GM12878 (cell line): Measurements from ENCODE around the gene NDOR1. TPM values are rescaled to one million over a fixed set of nuclear protein-coding genes. Genes with fewer than 3 reads are reported as not detected.

Experiments
- ATAC-seq: fragments of 200-7000 bp; cut with Tn5 transposase; 3 replicates; pipeline ENCODE4 v1.9.1; 2020; ENCODE audit warnings: mild to moderate bottlenecking, moderate library complexity
- BruUV-seq: library from RNA; stranded (reverse); fragments of 400-500 nt; replicated peaks from 2 replicates; lab custom pipeline; 2021; lab: Mats Ljungman, UMichigan
- CTCF ChIA-PET: fragments of 300-600 bp; sonication (Branson Sonifier 250); formaldehyde crosslinking; extraction: SDS; loops from one replicate; lab custom pipeline; 2021; ENCODE audit warnings: inconsistent platforms; lab: Yijun Ruan, JAX
- POLR2A ChIA-PET: fragments of 350-600 bp; formaldehyde crosslinking; extraction: SDS; loops from one replicate; lab custom pipeline; 2021; ENCODE audit warnings: inconsistent platforms; lab: Charles Lee
- RAD21 ChIA-PET: fragments of 300-600 bp; sonication (Branson Sonifier 250); formaldehyde crosslinking; loops from one replicate; lab custom pipeline; 2023; ENCODE audit warnings: antibody characterized with exemption; ENCODE audit not compliant: unreplicated experiment; lab: Charles Lee
- SMC1A ChIA-PET: fragments of 300-600 bp; sonication (Branson Sonifier 250); formaldehyde crosslinking; loops from one replicate; lab custom pipeline; 2023; ENCODE audit not compliant: unreplicated experiment, uncharacterized antibody; lab: Charles Lee
- DNase-seq: peaks from one replicate; pipeline ENCODE4 v3.0.0-alpha.2; 2011; ENCODE audit warnings: low read depth, low spot score
- FAIRE-seq: peaks from 3 replicates; lab custom pipeline; 2011; peaks lifted over from hg19 to GRCh38; lab: Jason Lieb, UNC
- H2AFZ ChIP-seq: 2 replicates; pipeline ENCODE4 v1.6.0; 2011; ENCODE audit warnings: low read depth, low read length, control low read depth; ENCODE audit not compliant: control insufficient read depth
- H3K27ac ChIP-seq: 2 replicates; pipeline ENCODE4 v1.5.1; 2011; ENCODE audit warnings: control low read depth; ENCODE audit not compliant: control insufficient read depth, insufficient read depth
- H3K27me3 ChIP-seq, 2 experiments: replicated peaks in 1 of 2; 2 replicates each; pipeline versions ENCODE4 v1.6.0 to v1.6.1; 2011; ENCODE audit warnings: low read length in 1 of 2; ENCODE audit not compliant: control insufficient read depth in 2 of 2, insufficient read depth in 2 of 2
- H3K36me3 ChIP-seq, 2 experiments: 2 replicates each; pipeline ENCODE4 v1.5.1; 2011; ENCODE audit warnings: low read length in 1 of 2; ENCODE audit not compliant: control insufficient read depth in 2 of 2, insufficient read depth in 2 of 2
- H3K4me1 ChIP-seq: 2 replicates; pipeline ENCODE4 v1.6.1; 2011; ENCODE audit warnings: mild to moderate bottlenecking, low read length, moderate library complexity, mixed read lengths; ENCODE audit not compliant: control insufficient read depth, insufficient read depth
- H3K4me2 ChIP-seq: 2 replicates; pipeline ENCODE4 v1.6.0; 2011; ENCODE audit warnings: control low read depth; ENCODE audit not compliant: control insufficient read depth, insufficient read depth
- H3K4me3 ChIP-seq: fragments of 200-600 bp; sonication (generic); 2 replicates; pipeline ENCODE4 v1.5.1; 2016
- H3K79me2 ChIP-seq: 2 replicates; pipeline ENCODE4 v1.6.0; 2011; ENCODE audit warnings: low read length; ENCODE audit not compliant: control insufficient read depth, insufficient read depth
- H3K9ac ChIP-seq: 2 replicates; pipeline ENCODE4 v1.8.0; 2011; ENCODE audit warnings: low read length, control low read depth, mixed read lengths; ENCODE audit not compliant: control insufficient read depth, insufficient read depth
- H3K9me3 ChIP-seq: replicated peaks from 3 replicates; pipeline ENCODE4 v1.5.1; 2011; ENCODE audit warnings: mild to moderate bottlenecking, low read length; ENCODE audit not compliant: control insufficient read depth, insufficient read depth
- H4K20me1 ChIP-seq: 2 replicates; pipeline ENCODE4 v1.6.0; 2011; ENCODE audit not compliant: control insufficient read depth, insufficient read depth
- ATF7 ChIP-seq: fragments of 450-650 bp; IDR thresholded peaks from 2 replicates; pipeline ENCODE4 v1.6.1; 2016; ENCODE audit warnings: low read depth, mild to moderate bottlenecking
- KAT2A ChIP-seq: conservative IDR thresholded peaks from 2 replicates; pipeline ENCODE4 v1.6.1; 2011; ENCODE audit warnings: low read depth, low read length; ENCODE audit not compliant: control insufficient read depth
- RCOR1 ChIP-seq: conservative IDR thresholded peaks from 2 replicates; pipeline ENCODE4 v1.6.1; 2012; ENCODE audit warnings: low read depth, low read length, improper control_type of control experiment
- SP1 ChIP-seq: IDR thresholded peaks from one replicate; pipeline ENCODE4 v1.6.1; 2011; ENCODE audit warnings: low read depth, low read length
- SRF ChIP-seq, 2 experiments: IDR thresholded peaks; 2 replicates each; pipeline ENCODE4 v1.6.1; 2011; ENCODE audit warnings: low read depth in 2 of 2, low read length in 2 of 2, mild to moderate bottlenecking in 1 of 2, moderate library complexity in 1 of 2
- TCF3 ChIP-seq: IDR thresholded peaks from 2 replicates; pipeline ENCODE4 v1.6.1; 2012; ENCODE audit warnings: low read depth, mild to moderate bottlenecking, low read length, borderline replicate concordance; ENCODE audit not compliant: insufficient read depth
- WGBS: methylation state at CpG from one replicate; pipeline ENCODE4 v1.1.6; 2016; ENCODE audit warnings: low lambda C conversion rate; ENCODE audit not compliant: insufficient replicate concordance, insufficient coverage; ENCODE audit errors: missing lambda C conversion rate; 5-methylcytosine and 5-hydroxymethylcytosine counted together
- in situ Hi-C: fragments of 300-500 bp; cut with MboI; formaldehyde crosslinking; loops from 9 replicates; pipeline ENCODE4 v1.14.3; 2018; ENCODE audit warnings: mixed read lengths
- intact Hi-C: fragments of 100-400 bp; cut with micrococcal nuclease; formaldehyde crosslinking; loops from one replicate; pipeline ENCODE4 v1.14.2; 2022; ENCODE audit not compliant: unreplicated experiment
- polyA plus RNA-seq, 11 experiments: library from polyadenylated mRNA; depleted of rRNA in 4 of 11; unstranded in 6 of 11; stranded (reverse) in 5 of 11; fragments of >200 nt; fragmentation: Nextera tagmentation in 4 of 11; fragmentation: Illumina TruSeq in 1 of 11; extraction: Ambion mirVana in 4 of 11; extraction: Trizol in 1 of 11; gene quantifications; 1 replicate in 1 of 11; 2 replicates in 10 of 11; pipeline versions ENCODE4 v1.2.1 to v1.2.3, GENCODE V29; 2011 to 2016; ENCODE audit warnings: inconsistent platforms in 2 of 11, missing spikeins in 2 of 11, low read depth in 1 of 11
- total RNA-seq, 4 experiments: library from RNA; depleted of rRNA in 3 of 4; stranded (reverse); fragments of >200 nt in 3 of 4; fragmentation: Illumina TruSeq in 1 of 4; extraction: Trizol in 1 of 4; gene quantifications; 2 replicates each; pipeline versions ENCODE4 v1.2.1 to v1.2.3, GENCODE V29; 2013 to 2021
- TF ChIP-seq, protein P1 (sequence below): fragments of 450-650 bp; formaldehyde crosslinking; IDR thresholded peaks from 2 replicates; pipeline ENCODE4 v1.4.0; 2022; ENCODE audit warnings: mild to moderate bottlenecking, moderate library complexity
- TF ChIP-seq, protein P2 (sequence below): fragments of 450-650 bp; IDR thresholded peaks from 2 replicates; pipeline ENCODE4 v1.6.1; 2017; ENCODE audit warnings: low read depth, mild to moderate bottlenecking, moderate library complexity
- TF ChIP-seq, protein P3 (sequence below): fragments of 450-650 bp; formaldehyde crosslinking; IDR thresholded peaks from 2 replicates; pipeline ENCODE4 v1.4.0; 2020; ENCODE audit warnings: mild to moderate bottlenecking, moderate library complexity

NDOR1 gene
- total and polyA plus RNA-seq, 10 of the 15 experiments (the other 5 are each of a cell fraction or from before 2014, with no cell fraction given) = 0.04 to 32.9 (median 11.1) TPM

DNA sequence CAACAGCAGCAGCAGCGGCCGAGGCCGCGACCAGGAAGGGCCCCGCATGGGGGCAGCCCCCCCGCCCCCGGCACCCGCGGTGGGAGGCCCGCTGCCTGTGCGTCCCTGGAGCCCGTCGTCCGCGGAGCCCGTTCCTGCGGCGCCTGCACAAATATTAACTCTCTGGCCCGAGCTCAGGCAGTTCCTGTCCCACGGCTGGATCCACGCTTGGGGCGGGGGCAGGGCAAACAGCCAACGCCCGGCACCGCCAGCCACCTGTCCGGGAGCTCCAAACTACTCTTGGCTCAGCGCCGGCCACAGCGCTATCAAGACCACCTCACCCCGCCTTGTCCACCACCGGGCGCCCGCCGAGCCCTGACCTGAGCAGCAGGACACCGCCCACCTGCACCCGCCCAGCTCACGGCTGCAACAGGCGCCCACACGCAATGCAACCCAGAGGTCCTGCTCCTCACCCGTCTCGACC lies 35.6 kb upstream of the NDOR1 start, which contains the start of gene LRRC26:
LRRC26 (minus strand) TSS at position 156 of the 463 bp plus-strand sequence; CDS start at position 48, 108 bp downstream.
- no peak for DNase-seq
- H3K36me3 ChIP-seq = no peaks in the 10 kb centered on the region
- CTCF ChIA-PET = interaction anchor here (1.1 kb wide), 1 partner anchor 58 kb away, joined by 5 read pairs; the partner anchor contains the start of gene RNF224
- intact Hi-C loops = no loop called here
- no TSS peak for BruUV-seq
- in situ Hi-C loops = no loop called here
- H3K79me2 ChIP-seq = no peaks in the 10 kb centered on the region
- no peaks in the 10 kb centered on the region for H3K9me3 ChIP-seq
- peaks cover 0 to 8% of the 10 kb centered on the region in 2 experiments; a peak in 3 of 4 replicates for H3K27me3 ChIP-seq
- H2AFZ ChIP-seq = peak within 1 kb of the TSS; percentile 60
- WGBS = 7% methylated on average over 18 of the region's 41 CpGs
- no peak within 1 kb of the TSS for H3K9ac ChIP-seq
- no peaks in the 10 kb centered on the region for H4K20me1 ChIP-seq
- H3K4me2 ChIP-seq = peak within 1 kb of the TSS; percentile 82
- H3K4me1 ChIP-seq = peaks cover 8% of the 10 kb centered on the region; the same call in 1 of the 2 replicates
- ATAC-seq = no peak; the same call in 2 of the 3 replicates
- SMC1A ChIA-PET = interaction anchor here (2.7 kb wide), 1 partner anchor 19 kb away, joined by 8 read pairs; no protein-coding TSS in a partner anchor
- RAD21 ChIA-PET = interaction anchor here (0.5 to 3.0 kb wide), 2 partner anchors 20 to 42 kb away, joined by 3 to 14 read pairs; no protein-coding TSS in a partner anchor
- POLR2A ChIA-PET = interaction anchor here (0.5 to 4.4 kb wide), 8 partner anchors 12 to 53 kb away, joined by 3 to 37 read pairs (median 6); partner anchors contain the start of genes ANAPC2, SSNA1 and TPRN
- FAIRE-seq = no peak
- H3K4me3 ChIP-seq = peak within 1 kb of the TSS; percentile 53; the same call in 1 of the 2 replicates
- H3K27ac ChIP-seq = no peak within 1 kb of the TSS
- TF ChIP-seq SRF (IDR thresholded peaks at IDR 0.05; ENCODE audit: low read depth in 2 of 2, low read length in 2 of 2) = no peak
- TF ChIP-seq, protein P1, sequence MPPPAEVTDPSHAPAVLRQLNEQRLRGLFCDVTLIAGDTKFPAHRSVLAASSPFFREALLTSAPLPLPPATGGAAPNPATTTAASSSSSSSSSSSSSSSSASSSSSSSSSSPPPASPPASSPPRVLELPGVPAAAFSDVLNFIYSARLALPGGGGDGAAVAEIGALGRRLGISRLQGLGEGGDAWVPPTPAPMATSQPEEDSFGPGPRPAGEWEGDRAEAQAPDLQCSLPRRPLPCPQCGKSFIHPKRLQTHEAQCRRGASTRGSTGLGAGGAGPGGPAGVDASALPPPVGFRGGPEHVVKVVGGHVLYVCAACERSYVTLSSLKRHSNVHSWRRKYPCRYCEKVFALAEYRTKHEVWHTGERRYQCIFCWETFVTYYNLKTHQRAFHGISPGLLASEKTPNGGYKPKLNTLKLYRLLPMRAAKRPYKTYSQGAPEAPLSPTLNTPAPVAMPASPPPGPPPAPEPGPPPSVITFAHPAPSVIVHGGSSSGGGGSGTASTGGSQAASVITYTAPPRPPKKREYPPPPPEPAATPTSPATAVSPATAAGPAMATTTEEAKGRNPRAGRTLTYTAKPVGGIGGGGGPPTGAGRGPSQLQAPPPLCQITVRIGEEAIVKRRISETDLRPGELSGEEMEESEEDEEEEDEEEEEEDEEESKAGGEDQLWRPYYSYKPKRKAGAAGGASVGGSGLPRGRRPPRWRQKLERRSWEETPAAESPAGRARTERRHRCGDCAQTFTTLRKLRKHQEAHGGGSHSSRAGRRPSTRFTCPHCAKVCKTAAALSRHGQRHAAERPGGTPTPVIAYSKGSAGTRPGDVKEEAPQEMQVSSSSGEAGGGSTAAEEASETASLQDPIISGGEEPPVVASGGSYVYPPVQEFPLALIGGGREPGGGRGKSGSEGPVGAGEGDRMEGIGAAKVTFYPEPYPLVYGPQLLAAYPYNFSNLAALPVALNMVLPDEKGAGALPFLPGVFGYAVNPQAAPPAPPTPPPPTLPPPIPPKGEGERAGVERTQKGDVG = no peak
- TF ChIP-seq, protein P2, sequence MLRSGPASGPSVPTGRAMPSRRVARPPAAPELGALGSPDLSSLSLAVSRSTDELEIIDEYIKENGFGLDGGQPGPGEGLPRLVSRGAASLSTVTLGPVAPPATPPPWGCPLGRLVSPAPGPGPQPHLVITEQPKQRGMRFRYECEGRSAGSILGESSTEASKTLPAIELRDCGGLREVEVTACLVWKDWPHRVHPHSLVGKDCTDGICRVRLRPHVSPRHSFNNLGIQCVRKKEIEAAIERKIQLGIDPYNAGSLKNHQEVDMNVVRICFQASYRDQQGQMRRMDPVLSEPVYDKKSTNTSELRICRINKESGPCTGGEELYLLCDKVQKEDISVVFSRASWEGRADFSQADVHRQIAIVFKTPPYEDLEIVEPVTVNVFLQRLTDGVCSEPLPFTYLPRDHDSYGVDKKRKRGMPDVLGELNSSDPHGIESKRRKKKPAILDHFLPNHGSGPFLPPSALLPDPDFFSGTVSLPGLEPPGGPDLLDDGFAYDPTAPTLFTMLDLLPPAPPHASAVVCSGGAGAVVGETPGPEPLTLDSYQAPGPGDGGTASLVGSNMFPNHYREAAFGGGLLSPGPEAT = no peak
- TF ChIP-seq SP1 = no peak
- TF ChIP-seq, protein P3, sequence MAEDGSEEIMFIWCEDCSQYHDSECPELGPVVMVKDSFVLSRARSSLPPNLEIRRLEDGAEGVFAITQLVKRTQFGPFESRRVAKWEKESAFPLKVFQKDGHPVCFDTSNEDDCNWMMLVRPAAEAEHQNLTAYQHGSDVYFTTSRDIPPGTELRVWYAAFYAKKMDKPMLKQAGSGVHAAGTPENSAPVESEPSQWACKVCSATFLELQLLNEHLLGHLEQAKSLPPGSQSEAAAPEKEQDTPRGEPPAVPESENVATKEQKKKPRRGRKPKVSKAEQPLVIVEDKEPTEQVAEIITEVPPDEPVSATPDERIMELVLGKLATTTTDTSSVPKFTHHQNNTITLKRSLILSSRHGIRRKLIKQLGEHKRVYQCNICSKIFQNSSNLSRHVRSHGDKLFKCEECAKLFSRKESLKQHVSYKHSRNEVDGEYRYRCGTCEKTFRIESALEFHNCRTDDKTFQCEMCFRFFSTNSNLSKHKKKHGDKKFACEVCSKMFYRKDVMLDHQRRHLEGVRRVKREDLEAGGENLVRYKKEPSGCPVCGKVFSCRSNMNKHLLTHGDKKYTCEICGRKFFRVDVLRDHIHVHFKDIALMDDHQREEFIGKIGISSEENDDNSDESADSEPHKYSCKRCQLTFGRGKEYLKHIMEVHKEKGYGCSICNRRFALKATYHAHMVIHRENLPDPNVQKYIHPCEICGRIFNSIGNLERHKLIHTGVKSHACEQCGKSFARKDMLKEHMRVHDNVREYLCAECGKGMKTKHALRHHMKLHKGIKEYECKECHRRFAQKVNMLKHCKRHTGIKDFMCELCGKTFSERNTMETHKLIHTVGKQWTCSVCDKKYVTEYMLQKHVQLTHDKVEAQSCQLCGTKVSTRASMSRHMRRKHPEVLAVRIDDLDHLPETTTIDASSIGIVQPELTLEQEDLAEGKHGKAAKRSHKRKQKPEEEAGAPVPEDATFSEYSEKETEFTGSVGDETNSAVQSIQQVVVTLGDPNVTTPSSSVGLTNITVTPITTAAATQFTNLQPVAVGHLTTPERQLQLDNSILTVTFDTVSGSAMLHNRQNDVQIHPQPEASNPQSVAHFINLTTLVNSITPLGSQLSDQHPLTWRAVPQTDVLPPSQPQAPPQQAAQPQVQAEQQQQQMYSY = no peak
- no peak for TF ChIP-seq ATF7
- TF ChIP-seq TCF3 = no peak
- TF ChIP-seq KAT2A = no peak
- TF ChIP-seq RCOR1 = no peak
